Neural progenitor cell (in vitro differentiated cells): ENCODE data around the gene ZNF423. TPM values are rescaled to one million over a fixed set of nuclear protein-coding genes. Genes with fewer than 3 reads are reported as not detected.

ENCODE experiments used
- DNase-seq: peaks from one replicate; pipeline ENCODE4 v3.0.0-alpha.2; 2016; ENCODE audit warnings: low spot score
- H2AFZ ChIP-seq: fragments of 200-600 bp; sonication (generic); replicated peaks from 2 replicates; pipeline ENCODE4 v1.6.1; 2016; ENCODE audit warnings: antibody characterized with exemption
- H3F3A ChIP-seq: fragments of 200-600 bp; sonication (generic); 2 replicates; pipeline ENCODE4 v1.6.1; 2016; ENCODE audit warnings: antibody characterized with exemption, low read depth
- H3K27ac ChIP-seq: fragments of 200-600 bp; sonication (generic); 2 replicates; pipeline ENCODE4 v1.5.1; 2016; ENCODE audit warnings: mild to moderate bottlenecking
- H3K27me3 ChIP-seq: fragments of 200-600 bp; sonication (generic); 2 replicates; pipeline ENCODE4 v1.6.1; 2016; ENCODE audit warnings: mild to moderate bottlenecking, moderate library complexity
- H3K36me3 ChIP-seq: fragments of 200-600 bp; sonication (generic); 2 replicates; pipeline ENCODE4 v1.5.1; 2016
- H3K4me1 ChIP-seq: fragments of 200-600 bp; sonication (generic); 2 replicates; pipeline ENCODE4 v1.6.1; 2016; ENCODE audit warnings: mixed run types
- H3K4me2 ChIP-seq: fragments of 200-600 bp; sonication (generic); 2 replicates; pipeline ENCODE4 v1.6.1; 2016
- H3K4me3 ChIP-seq: fragments of 200-600 bp; sonication (generic); 2 replicates; pipeline ENCODE4 v1.5.1; 2016
- H3K79me2 ChIP-seq: fragments of 200-600 bp; sonication (generic); 2 replicates; pipeline ENCODE4 v1.6.1; 2016; ENCODE audit warnings: low read depth
- H3K9ac ChIP-seq: fragments of 200-600 bp; sonication (generic); 2 replicates; pipeline ENCODE4 v1.6.1; 2016
- H3K9me3 ChIP-seq: fragments of 200-600 bp; sonication (generic); 2 replicates; pipeline ENCODE4 v1.5.1; 2016; ENCODE audit warnings: low read depth
- H4K20me1 ChIP-seq: fragments of 200-600 bp; sonication (generic); 2 replicates; pipeline ENCODE4 v1.6.1; 2016; ENCODE audit warnings: low read depth
- H3K27ac Mint-ChIP-seq: 3 replicates; pipeline ENCODE4 v1.8.0; 2021; ENCODE audit warnings: mixed read lengths
- H3K27me3 Mint-ChIP-seq: 2 replicates; pipeline ENCODE4 v1.8.0; 2022; ENCODE audit warnings: low read depth, mild to moderate bottlenecking, inconsistent platforms, moderate library complexity, mixed read lengths; ENCODE audit not compliant: insufficient read depth
- H3K36me3 Mint-ChIP-seq: 3 replicates; pipeline ENCODE4 v1.8.0; 2021; ENCODE audit warnings: mixed read lengths
- H3K4me1 Mint-ChIP-seq: 3 replicates; pipeline ENCODE4 v1.8.0; 2021; ENCODE audit warnings: mixed read lengths
- H3K4me3 Mint-ChIP-seq: 3 replicates; pipeline ENCODE4 v1.8.0; 2021; ENCODE audit warnings: mild to moderate bottlenecking, moderate library complexity, mixed read lengths
- H3K9me3 Mint-ChIP-seq: 3 replicates; pipeline ENCODE4 v1.8.0; 2020; ENCODE audit warnings: mixed read lengths
- EZH2 ChIP-seq: fragments of 200-600 bp; sonication (generic); IDR thresholded peaks from 2 replicates; pipeline ENCODE4 v1.6.1; 2017; ENCODE audit warnings: antibody characterized with exemption, mild to moderate bottlenecking, moderate library complexity
- EZH2phosphoT487 ChIP-seq: fragments of 200-600 bp; sonication (generic); IDR thresholded peaks from 2 replicates; pipeline ENCODE4 v1.6.1; 2017; ENCODE audit warnings: antibody characterized with exemption
- total RNA-seq: library from RNA; depleted of rRNA; stranded (reverse); fragments of >200 nt; gene quantifications from 2 replicates; pipeline ENCODE4 v1.2.3, GENCODE V29; 2015; ENCODE audit warnings: low replicate concordance
- TF ChIP-seq, protein P1 (sequence below): fragments of 200-600 bp; sonication (generic); IDR thresholded peaks from 2 replicates; pipeline ENCODE4 v1.5.1; 2017; ENCODE audit warnings: antibody characterized with exemption, mild to moderate bottlenecking

ZNF423 gene
- total RNA-seq, 1 donor from 2014 or later, result 21.9 TPM

DNA sequence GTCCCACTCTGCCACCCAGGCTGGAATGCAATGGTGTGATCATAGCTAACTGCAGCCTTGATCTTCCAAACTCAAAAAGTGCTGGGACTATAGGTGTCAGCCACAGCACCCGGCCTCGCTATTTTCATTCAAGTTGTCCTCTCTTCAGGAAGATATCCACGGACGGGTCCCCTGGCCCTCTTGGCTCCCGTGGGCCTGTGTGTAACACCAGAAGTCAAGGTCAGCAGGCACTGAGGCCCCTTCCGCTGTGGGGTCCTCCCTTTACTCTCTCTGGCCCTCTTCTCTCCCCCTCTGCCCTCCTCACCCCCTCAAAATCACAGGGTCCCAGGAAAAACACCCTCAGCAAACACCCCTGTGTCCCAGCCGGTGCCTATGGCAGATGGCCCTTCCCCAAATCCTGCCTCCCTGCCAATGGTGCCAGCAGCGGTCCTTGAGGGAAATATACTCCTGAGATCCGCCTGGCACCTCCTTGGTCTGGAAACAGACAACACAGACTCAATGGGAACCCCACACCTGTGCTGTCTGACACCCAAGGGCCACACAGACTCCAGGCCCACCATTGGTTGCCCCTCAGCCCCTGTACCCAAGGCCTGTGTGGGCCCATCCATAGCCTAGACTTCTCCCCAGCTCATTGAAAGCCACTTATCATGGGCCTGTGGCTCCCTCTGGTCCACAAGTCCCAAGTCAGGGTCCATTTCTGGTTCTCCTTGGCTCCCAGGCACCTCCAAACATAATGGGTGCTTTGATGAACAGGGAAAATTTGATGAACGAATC is 221.5 kb downstream of the ZNF423 start:
- peaks cover 4% of the 10 kb centered on the region for H3F3A ChIP-seq
- H3K36me3 Mint-ChIP-seq, result peaks cover 41% of the 10 kb centered on the region
- no peak overlapping the region for H2AFZ ChIP-seq
- H3K27me3 Mint-ChIP-seq, result peaks cover 2% of the 10 kb centered on the region
- no peaks in the 10 kb centered on the region for H3K9me3 ChIP-seq
- peaks cover 5% of the 10 kb centered on the region for H3K4me1 ChIP-seq
- TF ChIP-seq EZH2phosphoT487 (no peak), EZH2 (no peak)
- TF ChIP-seq, protein P1, sequence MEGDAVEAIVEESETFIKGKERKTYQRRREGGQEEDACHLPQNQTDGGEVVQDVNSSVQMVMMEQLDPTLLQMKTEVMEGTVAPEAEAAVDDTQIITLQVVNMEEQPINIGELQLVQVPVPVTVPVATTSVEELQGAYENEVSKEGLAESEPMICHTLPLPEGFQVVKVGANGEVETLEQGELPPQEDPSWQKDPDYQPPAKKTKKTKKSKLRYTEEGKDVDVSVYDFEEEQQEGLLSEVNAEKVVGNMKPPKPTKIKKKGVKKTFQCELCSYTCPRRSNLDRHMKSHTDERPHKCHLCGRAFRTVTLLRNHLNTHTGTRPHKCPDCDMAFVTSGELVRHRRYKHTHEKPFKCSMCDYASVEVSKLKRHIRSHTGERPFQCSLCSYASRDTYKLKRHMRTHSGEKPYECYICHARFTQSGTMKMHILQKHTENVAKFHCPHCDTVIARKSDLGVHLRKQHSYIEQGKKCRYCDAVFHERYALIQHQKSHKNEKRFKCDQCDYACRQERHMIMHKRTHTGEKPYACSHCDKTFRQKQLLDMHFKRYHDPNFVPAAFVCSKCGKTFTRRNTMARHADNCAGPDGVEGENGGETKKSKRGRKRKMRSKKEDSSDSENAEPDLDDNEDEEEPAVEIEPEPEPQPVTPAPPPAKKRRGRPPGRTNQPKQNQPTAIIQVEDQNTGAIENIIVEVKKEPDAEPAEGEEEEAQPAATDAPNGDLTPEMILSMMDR, result no peak
- H3K79me2 ChIP-seq, result peaks cover 16% of the 10 kb centered on the region
- H3K27me3 ChIP-seq, result no peaks in the 10 kb centered on the region
- H3K4me2 ChIP-seq, result no peak overlapping the region
- no peaks in the 10 kb centered on the region for H3K36me3 ChIP-seq
- H3K27ac Mint-ChIP-seq, result no peak overlapping the region
- peaks cover 56% of the 10 kb centered on the region for H3K4me1 Mint-ChIP-seq
- H3K9me3 Mint-ChIP-seq, result peaks cover 9% of the 10 kb centered on the region
- DNase-seq, result no peak
- no peak overlapping the region for H3K9ac ChIP-seq
- no peak overlapping the region for H3K27ac ChIP-seq
- peaks cover 77% of the 10 kb centered on the region for H4K20me1 ChIP-seq
- no peak overlapping the region for H3K4me3 Mint-ChIP-seq
- H3K4me3 ChIP-seq, result no peak overlapping the region

DNA sequence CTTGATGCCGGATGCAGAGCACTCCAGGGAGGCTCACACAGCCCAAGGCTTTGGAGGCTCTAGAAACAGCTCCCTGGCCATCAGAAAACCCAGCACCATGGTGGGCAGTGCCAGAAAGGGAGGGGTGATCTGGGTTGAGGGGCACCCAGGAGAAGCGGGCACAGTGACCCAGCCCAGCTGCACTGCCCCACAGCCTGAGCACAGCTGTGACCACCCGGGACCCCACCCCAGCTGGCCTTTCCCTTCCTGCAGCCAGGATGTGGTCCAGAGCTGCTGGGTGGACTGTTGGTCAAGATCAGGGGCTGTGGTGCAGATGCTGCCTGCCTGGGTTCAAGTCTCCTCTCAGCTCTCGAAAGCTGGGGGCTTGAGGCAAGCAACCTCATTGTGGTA is 223.1 kb downstream of the ZNF423 start:
- Histone ChIP-seq H3K9me3 (no peaks in the 10 kb centered on the region), H3K27ac (no peak overlapping the region), H3K4me3 (no peak overlapping the region), H3F3A (no peaks in the 10 kb centered on the region), H3K36me3 (no peaks in the 10 kb centered on the region), H2AFZ (no peak overlapping the region), H3K79me2 (peaks cover 16% of the 10 kb centered on the region), H4K20me1 (peaks cover 60% of the 10 kb centered on the region), H3K9ac (no peak overlapping the region), H3K27me3 (no peaks in the 10 kb centered on the region), H3K4me2 (no peak overlapping the region), H3K4me1 (no peaks in the 10 kb centered on the region)
- Mint-ChIP-seq H3K27me3 (peaks cover 2% of the 10 kb centered on the region), H3K4me1 (peaks cover 40% of the 10 kb centered on the region), H3K27ac (no peak overlapping the region), H3K36me3 (peaks cover 34% of the 10 kb centered on the region), H3K4me3 (no peak overlapping the region), H3K9me3 (peaks cover 9% of the 10 kb centered on the region)
- TF ChIP-seq EZH2 (no peak), EZH2phosphoT487 (no peak)
- TF ChIP-seq, protein P1, result no peak
- no peak for DNase-seq

DNA sequence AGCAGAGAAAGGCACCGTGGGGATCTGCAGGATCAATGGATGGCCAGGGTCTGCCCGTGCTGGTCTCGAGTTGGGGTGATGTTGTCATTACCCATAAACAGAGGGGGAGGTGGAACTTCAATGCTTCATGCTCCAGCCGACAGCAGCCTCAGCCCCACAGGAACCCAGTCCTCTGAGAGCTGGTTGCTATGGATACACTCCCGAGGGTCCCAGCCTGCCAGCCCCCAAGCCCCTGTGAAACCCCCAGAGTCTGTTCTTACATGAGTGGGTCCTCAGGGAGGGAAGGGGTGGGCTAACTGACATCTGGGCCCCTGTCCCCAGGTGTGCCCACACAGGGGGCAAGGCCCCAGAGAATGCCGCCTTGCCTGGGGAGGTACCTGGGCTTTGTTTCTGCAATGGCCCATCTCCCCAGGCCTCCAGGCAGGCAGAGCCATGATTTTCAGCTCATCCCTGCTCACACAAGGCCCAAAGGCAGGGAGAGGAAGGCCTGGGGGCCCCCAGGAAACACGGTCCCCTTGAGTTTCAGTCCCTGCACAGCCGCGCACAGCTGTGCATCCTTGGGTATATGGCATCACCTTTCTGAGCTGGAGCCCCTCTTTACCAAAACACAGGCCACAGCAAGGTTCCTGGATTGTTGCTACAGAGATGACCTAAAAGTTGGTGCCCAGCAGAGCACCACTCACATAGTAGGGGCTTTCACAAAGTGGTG is 223.7 kb downstream of the ZNF423 start:
- Mint-ChIP-seq H3K27ac (peak overlapping the region; percentile 63), H3K36me3 (peaks cover 29% of the 10 kb centered on the region), H3K9me3 (peaks cover 9% of the 10 kb centered on the region), H3K27me3 (peaks cover 2% of the 10 kb centered on the region), H3K4me3 (no peak overlapping the region), H3K4me1 (peaks cover 34% of the 10 kb centered on the region)
- no peak overlapping the region for H3K4me3 ChIP-seq
- no peaks in the 10 kb centered on the region for H3K36me3 ChIP-seq
- no peak overlapping the region for H3K4me2 ChIP-seq
- DNase-seq, result no peak
- no peaks in the 10 kb centered on the region for H3F3A ChIP-seq
- H3K27ac ChIP-seq, result no peak overlapping the region
- TF ChIP-seq EZH2 (no peak), EZH2phosphoT487 (no peak)
- TF ChIP-seq, protein P1, result no peak
- no peak overlapping the region for H2AFZ ChIP-seq
- H4K20me1 ChIP-seq, result peaks cover 55% of the 10 kb centered on the region
- H3K9me3 ChIP-seq, result no peaks in the 10 kb centered on the region
- no peak overlapping the region for H3K9ac ChIP-seq
- H3K79me2 ChIP-seq, result peaks cover 16% of the 10 kb centered on the region
- H3K27me3 ChIP-seq, result no peaks in the 10 kb centered on the region
- no peaks in the 10 kb centered on the region for H3K4me1 ChIP-seq
